Measurements from ENCODE around the gene ZBTB44. TPM values are rescaled to one million over a fixed set of nuclear protein-coding genes. Genes with fewer than 3 reads are reported as not detected.
"Not testable (repeated sequence)": the region's sequence is repeated elsewhere in the genome, so short reads cannot be mapped to it uniquely, and the experiment has no call there.

The ZBTB44 gene
- polyA plus RNA-seq, 3 donors = 51.2 to 64.0 (median 63.3) TPM

DNA sequence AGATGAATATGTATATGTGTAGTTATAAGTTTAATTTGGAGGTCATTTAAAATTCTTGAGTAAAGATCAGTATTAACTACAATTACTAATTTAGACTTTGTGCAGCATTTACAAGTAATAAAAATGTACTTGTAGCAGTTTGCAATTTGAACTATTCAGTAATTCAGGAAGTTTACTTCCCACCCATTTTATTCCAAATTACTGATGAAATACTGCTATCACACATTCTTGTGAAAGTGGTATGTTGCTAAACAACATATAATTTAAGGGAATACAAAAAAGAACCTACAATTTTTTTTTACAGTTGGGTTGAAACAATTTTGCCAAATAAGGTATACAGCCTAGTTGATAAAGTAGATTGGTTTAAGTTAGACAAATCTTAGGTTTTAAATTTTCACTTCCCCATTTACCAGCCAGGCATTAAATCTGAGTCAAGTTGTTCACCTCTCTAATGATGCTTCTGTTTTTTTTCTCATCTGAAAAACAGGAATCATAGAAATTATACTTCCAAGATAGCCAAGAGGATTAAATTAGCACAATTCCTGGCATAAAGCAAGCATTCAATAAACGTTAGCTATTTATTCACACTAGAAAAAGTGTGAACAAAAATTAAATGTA is 45.3 kb downstream of the ZBTB44 start:
- no peak for DNase-seq (ENCODE audit: extremely low read depth in 1 of 11, low read depth in 9 of 11, low spot score in 4 of 11)

DNA sequence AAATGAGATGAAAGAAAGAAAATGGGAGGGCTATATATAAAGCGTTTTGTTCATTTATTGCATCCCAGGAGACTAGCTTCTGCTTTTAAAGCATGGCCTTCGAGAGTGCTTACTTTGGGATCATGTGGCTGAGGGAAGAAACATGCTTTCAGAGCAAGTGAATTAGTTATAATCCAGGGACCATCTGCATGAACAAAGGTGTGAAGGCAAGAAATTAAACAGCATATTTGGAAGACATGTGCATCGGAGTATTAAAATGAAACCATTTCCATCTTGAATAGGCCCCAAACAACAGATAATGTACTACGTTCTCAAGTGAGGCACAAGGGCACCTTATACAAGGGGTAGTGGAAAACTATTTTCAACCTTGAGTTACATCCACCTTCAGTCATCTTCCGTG is 51.4 kb downstream of the ZBTB44 start:
- no peak for DNase-seq (ENCODE audit: extremely low read depth in 1 of 11, low read depth in 9 of 11, low spot score in 4 of 11)

DNA sequence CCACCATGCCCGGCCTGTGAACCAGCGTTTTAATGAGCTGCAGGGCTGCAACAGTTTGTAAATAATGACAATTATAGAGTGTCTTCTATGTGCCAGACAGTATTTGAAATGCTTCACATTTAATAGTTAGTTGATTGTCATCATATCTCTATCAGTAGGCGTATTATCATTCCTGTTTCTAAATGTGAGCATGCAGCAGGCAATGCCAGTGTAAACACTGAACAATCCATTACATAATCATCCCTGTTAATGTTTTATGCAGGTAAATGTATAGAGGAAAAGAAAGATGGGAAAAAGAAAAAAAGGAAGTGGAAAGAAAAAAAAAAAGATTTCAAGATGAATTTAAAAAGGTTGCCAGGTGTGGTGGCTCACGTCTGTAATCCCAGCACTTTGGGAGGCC is 52.3 kb downstream of the ZBTB44 start:
- DNase-seq (ENCODE audit: extremely low read depth in 1 of 11, low read depth in 9 of 11, low spot score in 4 of 11) = no peak

GRCh38 chr11:130261571-130261970 is 53.1 kb downstream of the ZBTB44 start:
- DNase-seq (ENCODE audit: extremely low read depth in 1 of 11, low read depth in 9 of 11, low spot score in 4 of 11) = no peak

GRCh38 chr11:130260742-130261141 is 54.0 kb downstream of the ZBTB44 start:
- DNase-seq (ENCODE audit: extremely low read depth in 1 of 11, low read depth in 9 of 11, low spot score in 4 of 11) = no peak

DNA sequence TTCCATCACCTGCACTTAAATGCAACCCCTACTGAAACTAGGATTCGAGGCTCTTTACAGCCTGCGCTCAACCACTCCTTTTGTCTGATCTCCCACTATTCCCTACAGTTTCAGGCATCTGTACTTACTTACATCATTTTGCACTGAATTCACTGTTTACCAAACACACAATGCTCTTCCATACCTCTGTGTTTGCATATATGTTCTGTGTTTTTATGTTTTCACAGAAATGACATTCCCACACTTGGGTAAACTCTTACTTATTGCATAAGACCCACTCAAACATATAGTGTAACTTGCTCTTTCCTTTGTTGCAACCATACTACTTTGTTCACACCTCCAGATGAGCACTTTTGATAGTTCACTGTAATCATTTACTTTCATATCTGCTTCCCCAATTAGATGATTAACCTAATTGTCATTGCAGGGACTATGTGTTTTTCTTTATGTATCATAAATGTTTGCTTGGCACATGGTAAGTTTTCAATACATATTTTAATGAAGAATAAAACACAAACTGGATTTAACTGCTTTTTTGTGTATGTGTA is 54.6 kb downstream of the ZBTB44 start:
- no peak for DNase-seq (ENCODE audit: extremely low read depth in 1 of 11, low read depth in 9 of 11, low spot score in 4 of 11)

- not testable (repeated sequence) for DNase-seq (ENCODE audit: extremely low read depth in 1 of 11, low read depth in 9 of 11, low spot score in 4 of 11)
These were observed 63.0 kb downstream of the ZBTB44 start for GRCh38 chr11:130251763-130252162.

GRCh38 chr11:130249929-130250328 is 64.8 kb downstream of the ZBTB44 start:
- not testable (repeated sequence) for DNase-seq (ENCODE audit: extremely low read depth in 1 of 11, low read depth in 9 of 11, low spot score in 4 of 11)

DNA sequence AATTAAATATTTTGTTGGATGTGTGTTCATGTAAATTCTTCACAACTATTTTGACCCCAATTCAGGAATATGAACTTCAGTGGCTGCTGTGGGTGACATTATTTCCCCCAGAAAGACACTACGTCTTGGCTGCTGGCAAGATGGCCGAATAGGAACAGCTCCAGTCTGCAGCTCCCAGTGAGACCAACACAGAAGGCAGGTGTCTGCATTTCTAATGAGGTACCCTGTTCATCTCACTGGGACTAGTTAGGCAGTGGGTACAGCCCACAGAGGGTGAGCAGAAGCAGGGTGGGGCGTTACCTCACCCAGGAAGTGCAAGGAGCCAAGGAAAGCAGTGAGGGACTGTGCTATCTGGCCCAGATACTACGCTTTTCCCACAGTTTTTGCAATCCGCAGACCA is 65.3 kb downstream of the ZBTB44 start:
- DNase-seq (ENCODE audit: extremely low read depth in 1 of 11, low read depth in 9 of 11, low spot score in 4 of 11) = no peak

GRCh38 chr11:130247319-130247718 is 67.4 kb downstream of the ZBTB44 start:
- no peak for DNase-seq (ENCODE audit: extremely low read depth in 1 of 11, low read depth in 9 of 11, low spot score in 4 of 11)

- DNase-seq (ENCODE audit: extremely low read depth in 1 of 11, low read depth in 9 of 11, low spot score in 4 of 11) = no peak
These were observed 68.0 kb downstream of the ZBTB44 start for GRCh38 chr11:130246738-130247137.

GRCh38 chr11:130246270-130246669 is 68.4 kb downstream of the ZBTB44 start:
- no peak for DNase-seq (ENCODE audit: extremely low read depth in 1 of 11, low read depth in 9 of 11, low spot score in 4 of 11)

DNA sequence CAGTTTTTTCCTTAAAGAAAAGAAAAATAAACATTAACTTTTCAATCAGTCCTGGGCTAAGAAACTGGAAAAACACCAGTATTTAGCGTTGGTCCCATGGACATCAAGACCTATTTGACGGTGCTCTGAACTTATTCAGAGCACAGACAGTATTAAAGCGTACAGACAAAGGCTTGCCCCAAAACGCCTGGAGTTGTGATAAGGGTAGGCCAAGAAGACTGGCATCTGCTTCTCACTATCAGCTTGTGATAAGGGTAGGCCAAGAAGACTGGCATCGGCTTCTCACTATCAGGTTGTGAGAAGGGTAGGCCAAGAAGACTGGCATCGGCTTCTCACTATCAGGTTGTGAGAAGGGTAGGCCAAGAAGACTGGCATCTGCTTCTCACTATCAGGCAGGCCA is 69.3 kb downstream of the ZBTB44 start:
- not testable (repeated sequence) for DNase-seq (ENCODE audit: extremely low read depth in 1 of 11, low read depth in 9 of 11, low spot score in 4 of 11)

- DNase-seq (ENCODE audit: extremely low read depth in 1 of 11, low read depth in 9 of 11, low spot score in 4 of 11) = no peak
These were observed 69.9 kb downstream of the ZBTB44 start for GRCh38 chr11:130244848-130245247.

GRCh38 chr11:130243816-130244215 is 70.9 kb downstream of the ZBTB44 start:
- DNase-seq (ENCODE audit: extremely low read depth in 1 of 11, low read depth in 9 of 11, low spot score in 4 of 11) = no peak

GRCh38 chr11:130241713-130242112 is 73.0 kb downstream of the ZBTB44 start:
- DNase-seq (ENCODE audit: extremely low read depth in 1 of 11, low read depth in 9 of 11, low spot score in 4 of 11) = no peak

GRCh38 chr11:130237282-130238006 is 77.3 kb downstream of the ZBTB44 start:
- no peak for DNase-seq (ENCODE audit: extremely low read depth in 1 of 11, low read depth in 9 of 11, low spot score in 4 of 11)

DNA sequence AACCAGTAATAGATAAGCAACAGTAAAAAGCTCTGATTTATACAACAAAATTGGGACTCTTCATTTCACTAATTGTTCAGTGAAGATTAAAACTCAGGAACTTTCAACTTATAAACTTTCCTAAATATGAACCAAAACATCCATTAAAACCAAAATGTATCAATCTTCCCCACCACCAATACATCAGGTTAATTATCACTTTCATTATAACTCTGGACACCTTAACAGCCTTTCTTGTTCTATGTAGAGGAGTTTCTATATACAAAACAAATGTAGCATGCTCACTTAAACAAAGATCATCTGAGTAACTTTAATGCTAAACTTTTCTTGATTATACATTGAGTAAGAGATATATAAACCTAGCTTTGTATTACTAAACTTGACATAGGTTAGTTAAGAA is 80.4 kb downstream of the ZBTB44 start:
- no peak for DNase-seq (ENCODE audit: extremely low read depth in 1 of 11, low read depth in 9 of 11, low spot score in 4 of 11)

DNA sequence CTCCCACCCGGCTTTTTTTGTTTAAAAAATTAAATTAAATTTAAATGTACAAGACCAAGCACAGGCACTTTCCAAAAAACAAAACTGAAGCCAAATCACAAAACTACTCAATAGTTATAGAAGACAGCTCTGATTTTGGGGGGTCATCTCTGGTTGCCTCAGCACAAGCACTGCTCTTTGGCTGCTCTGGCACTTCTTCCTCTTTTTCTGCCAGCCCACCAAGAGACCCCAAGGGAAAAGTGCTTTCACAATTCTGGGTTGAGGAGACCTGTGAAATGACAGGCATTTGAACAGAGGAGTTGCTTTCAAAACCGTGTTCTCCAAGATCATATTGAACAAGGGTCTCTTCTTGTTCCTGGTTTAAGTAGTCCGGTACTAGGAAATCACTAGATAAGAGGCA is 80.8 kb downstream of the ZBTB44 start:
- DNase-seq (ENCODE audit: extremely low read depth in 1 of 11, low read depth in 9 of 11, low spot score in 4 of 11) = not testable (repeated sequence)

GRCh38 chr11:130233486-130233885 is 81.2 kb downstream of the ZBTB44 start:
- not testable (repeated sequence) for DNase-seq (ENCODE audit: extremely low read depth in 1 of 11, low read depth in 9 of 11, low spot score in 4 of 11)

- DNase-seq (ENCODE audit: extremely low read depth in 1 of 11, low read depth in 9 of 11, low spot score in 4 of 11) = no peak
These were observed 87.3 kb downstream of the ZBTB44 start for GRCh38 chr11:130227373-130227772.

Measured in renal cortex interstitium (tissue), 11 donors.